ENCODE results near the gene AQP12B.

The AQP12B gene

DNA sequence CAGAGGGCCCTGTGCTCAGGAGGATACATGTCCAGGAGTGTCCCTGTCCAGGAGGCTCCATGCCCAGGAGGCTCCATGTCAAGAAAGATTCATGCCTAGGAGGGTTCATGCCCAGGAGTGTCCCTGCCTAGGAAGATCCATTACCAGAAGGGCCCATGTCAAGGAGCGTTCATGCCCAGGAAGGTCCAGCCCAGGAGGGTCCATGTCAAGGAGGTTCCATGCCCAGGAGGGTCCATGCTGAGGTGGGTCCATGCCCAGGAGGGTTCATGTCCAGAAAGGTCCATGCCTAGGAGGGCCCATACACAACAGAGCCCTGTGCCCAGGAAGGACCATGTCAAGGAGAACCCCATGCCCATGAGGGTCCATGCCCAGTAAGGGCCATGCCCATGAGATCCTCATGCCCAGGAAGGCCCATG, 50.4 kb downstream of the AQP12B start:
- DNase-seq (ENCODE audit: low spot score): no peak

DNA sequence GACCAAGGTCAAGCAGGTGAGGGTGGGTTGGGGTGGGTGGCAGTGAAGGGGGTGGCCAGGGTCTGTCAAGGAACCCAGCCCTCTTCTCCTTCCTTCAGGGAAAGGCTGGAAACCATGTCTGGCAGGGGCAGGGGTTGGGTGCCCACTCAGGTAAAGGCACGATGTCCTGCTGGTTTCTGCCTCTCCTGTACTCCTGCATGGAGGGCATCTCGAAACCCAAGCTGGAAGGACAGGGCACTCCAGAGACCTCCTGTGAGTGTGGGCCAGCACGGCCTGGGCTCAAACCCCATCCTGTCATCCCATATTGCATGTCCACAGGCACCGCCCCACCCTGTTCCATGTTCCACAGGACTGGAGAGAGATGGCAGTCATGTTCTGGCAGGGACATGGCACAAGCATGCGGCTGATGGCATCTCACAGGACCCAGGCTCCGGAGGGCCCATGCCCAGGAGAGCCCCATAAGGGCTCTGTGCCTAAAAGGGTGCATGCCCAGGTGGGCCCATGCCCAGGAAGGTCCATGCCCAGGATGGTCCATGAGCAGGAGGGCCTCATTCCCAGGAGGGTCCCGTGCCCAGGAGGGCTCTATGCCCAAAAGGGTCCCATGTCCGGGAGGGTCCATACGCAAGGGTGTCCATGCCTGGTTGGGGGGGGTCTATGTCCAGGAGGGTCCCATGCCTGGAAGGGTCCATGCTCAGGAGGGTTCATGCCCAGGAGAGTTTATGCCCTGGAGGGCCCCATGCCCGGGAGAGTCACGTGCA, 51.0 kb downstream of the AQP12B start:
- no peak for DNase-seq (ENCODE audit: low spot score)

GRCh38 chr2:240630771-240631547, 51.7 kb downstream of the AQP12B start:
- no peak for DNase-seq (ENCODE audit: low spot score)

DNA sequence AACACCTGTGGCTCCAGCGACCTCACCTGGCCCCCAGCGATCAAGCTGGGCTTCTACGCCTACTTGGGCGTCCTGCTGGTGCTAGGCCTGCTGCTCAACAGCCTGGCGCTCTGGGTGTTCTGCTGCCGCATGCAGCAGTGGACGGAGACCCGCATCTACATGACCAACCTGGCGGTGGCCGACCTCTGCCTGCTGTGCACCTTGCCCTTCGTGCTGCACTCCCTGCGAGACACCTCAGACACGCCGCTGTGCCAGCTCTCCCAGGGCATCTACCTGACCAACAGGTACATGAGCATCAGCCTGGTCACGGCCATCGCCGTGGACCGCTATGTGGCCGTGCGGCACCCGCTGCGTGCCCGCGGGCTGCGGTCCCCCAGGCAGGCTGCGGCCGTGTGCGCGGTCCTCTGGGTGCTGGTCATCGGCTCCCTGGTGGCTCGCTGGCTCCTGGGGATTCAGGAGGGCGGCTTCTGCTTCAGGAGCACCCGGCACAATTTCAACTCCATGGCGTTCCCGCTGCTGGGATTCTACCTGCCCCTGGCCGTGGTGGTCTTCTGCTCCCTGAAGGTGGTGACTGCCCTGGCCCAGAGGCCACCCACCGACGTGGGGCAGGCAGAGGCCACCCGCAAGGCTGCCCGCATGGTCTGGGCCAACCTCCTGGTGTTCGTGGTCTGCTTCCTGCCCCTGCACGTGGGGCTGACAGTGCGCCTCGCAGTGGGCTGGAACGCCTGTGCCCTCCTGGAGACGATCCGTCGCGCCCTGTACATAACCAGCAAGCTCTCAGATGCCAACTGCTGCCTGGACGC, 52.5 kb downstream of the AQP12B start:
- no peak for DNase-seq (ENCODE audit: low spot score)

GRCh38 chr2:240629619-240629967, 53.1 kb downstream of the AQP12B start:
- no peak for DNase-seq (ENCODE audit: low spot score)

- DNase-seq (ENCODE audit: low spot score): no peak
Observed at GRCh38 chr2:240628808-240629618, 53.7 kb downstream of the AQP12B start.

GRCh38 chr2:240628507-240628807, 54.2 kb downstream of the AQP12B start:
- DNase-seq (ENCODE audit: low spot score): no peak

DNA sequence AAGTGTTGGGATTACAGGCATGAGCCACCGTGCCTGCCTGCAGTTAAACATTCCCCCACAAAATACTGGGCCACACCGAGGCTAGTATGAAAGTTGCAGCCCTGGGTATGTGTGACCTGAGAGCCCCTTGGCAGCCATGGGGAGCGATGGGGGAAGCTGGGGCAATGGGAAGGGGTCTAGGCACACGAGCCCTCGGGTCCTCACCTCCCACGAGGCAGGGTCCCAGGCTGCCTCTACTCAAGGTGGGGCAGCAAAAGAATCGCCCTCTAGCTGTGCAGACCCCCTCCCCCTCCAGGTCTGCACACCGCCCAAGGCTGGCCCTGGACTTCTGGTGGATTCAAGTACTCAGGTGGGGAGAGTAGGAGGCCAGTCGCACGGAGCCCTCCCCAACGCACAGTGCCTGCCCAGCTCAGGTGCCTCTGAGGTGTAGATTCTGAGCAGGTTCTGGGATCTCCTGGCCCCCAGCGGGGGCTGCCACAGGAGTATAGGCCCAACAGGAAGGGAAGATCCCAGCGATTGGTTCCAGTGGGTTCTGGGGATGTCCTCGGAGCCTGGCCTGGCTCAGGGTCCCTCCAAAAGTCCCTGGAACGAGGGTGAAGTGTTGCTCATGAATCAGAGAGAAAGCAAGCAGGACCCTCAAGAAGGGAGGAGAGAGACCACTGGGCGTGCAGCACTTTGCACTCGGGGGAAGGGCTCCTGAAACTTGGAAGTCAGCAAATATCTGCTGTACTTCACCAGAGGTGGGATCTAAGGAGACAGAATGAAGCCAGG, 54.8 kb downstream of the AQP12B start:
- no peak for DNase-seq (ENCODE audit: low spot score)

DNA sequence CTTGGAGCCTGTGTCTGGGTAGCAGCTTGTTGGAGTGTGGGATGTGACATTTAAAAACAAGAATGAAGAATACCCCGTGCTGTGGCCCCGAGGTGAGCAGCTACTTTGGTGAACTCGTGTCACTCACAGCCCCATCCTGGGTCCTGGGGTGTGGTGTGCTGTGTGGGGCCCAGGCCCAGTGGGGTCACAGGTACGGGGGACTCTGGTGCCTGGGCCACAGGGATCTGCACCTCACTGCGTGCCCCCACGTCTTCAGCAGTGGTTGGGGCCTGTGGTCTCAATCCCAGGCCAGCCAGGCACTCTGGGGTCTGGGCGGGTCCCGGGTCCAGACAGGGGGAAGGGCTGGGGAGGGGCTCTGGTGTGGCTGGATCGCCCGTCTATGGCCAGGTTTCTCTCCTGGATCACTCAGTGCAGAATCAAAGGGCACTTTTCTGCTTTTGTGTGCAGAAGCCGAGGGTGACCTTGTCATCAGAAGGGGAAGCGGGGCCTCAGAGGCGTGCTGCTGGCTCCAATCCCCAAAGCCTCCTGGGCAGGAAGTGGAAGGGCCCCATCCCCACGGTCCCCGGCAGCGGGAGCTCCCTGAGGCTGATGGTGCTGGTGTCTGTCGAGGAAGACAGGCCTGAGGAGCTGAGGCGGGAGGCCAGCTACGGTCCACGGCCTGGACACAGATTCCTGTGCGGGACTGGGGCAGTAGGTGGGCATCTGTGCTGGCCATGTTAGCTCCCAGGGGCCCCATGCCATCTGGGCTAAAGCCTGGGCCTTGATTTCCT, 56.0 kb downstream of the AQP12B start:
- DNase-seq (ENCODE audit: low spot score): no peak

All from globus pallidus (tissue), 1 donor.